Measurements from ENCODE around the gene MYO1H.

The MYO1H gene

GRCh38 chr12:109352184-109352583 lies 4.5 kb downstream of the MYO1H start:
- Histone ChIP-seq H3K4me3 (ENCODE audit: low read depth, low read length) (no peak overlapping the region), H3K27ac (no peak overlapping the region), H3K36me3 (replicated peaks) (no peaks in the 10 kb centered on the region), H3K27me3 (replicated peaks) (no peaks in the 10 kb centered on the region)
- TF ChIP-seq, protein P1, sequence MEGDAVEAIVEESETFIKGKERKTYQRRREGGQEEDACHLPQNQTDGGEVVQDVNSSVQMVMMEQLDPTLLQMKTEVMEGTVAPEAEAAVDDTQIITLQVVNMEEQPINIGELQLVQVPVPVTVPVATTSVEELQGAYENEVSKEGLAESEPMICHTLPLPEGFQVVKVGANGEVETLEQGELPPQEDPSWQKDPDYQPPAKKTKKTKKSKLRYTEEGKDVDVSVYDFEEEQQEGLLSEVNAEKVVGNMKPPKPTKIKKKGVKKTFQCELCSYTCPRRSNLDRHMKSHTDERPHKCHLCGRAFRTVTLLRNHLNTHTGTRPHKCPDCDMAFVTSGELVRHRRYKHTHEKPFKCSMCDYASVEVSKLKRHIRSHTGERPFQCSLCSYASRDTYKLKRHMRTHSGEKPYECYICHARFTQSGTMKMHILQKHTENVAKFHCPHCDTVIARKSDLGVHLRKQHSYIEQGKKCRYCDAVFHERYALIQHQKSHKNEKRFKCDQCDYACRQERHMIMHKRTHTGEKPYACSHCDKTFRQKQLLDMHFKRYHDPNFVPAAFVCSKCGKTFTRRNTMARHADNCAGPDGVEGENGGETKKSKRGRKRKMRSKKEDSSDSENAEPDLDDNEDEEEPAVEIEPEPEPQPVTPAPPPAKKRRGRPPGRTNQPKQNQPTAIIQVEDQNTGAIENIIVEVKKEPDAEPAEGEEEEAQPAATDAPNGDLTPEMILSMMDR (IDR thresholded peaks at IDR 0.05; ENCODE audit: low read depth, low read length, missing control alignments): no peak
- in situ Hi-C loops (cut with HindIII; ENCODE audit: low pct_ligation_motif_present, low sequenced_read_pairs): no loop called here
- DNase-seq: no peak

DNA sequence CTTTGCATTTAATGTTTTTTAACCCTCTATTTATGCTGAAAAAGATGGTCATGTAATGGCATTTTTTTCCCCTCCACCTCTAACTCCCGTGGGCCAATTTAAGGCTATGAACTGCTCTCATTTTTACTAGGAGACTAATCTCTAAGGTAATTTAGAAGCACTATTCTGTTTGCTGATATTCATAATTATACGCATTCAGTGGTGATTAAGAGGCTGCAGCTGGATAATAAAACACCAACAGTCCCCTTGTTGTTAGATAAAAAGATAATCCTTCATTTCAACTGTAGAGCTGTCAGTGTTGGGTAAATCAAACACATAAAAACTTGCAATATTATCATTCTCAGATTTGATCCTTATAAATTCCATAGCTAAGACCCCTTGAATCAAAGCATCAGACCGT lies 8.9 kb downstream of the MYO1H start:
- DNase-seq: no peak
- TF ChIP-seq, protein P1 (IDR thresholded peaks at IDR 0.05; ENCODE audit: low read depth, low read length, missing control alignments): no peak
- in situ Hi-C loops (cut with HindIII; ENCODE audit: low pct_ligation_motif_present, low sequenced_read_pairs): no loop called here
- no peaks in the 10 kb centered on the region for H3K27me3 ChIP-seq (replicated peaks)
- H3K27ac ChIP-seq: no peak overlapping the region
- H3K4me3 ChIP-seq (ENCODE audit: low read depth, low read length): no peak overlapping the region
- no peaks in the 10 kb centered on the region for H3K36me3 ChIP-seq (replicated peaks)

GRCh38 chr12:109357032-109357431 lies 9.3 kb downstream of the MYO1H start:
- in situ Hi-C loops (cut with HindIII; ENCODE audit: low pct_ligation_motif_present, low sequenced_read_pairs): no loop called here
- TF ChIP-seq, protein P1 (IDR thresholded peaks at IDR 0.05; ENCODE audit: low read depth, low read length, missing control alignments): no peak
- Histone ChIP-seq H3K4me3 (ENCODE audit: low read depth, low read length) (no peak overlapping the region), H3K27ac (no peak overlapping the region), H3K27me3 (replicated peaks) (no peaks in the 10 kb centered on the region), H3K36me3 (replicated peaks) (no peaks in the 10 kb centered on the region)
- no peak for DNase-seq

DNA sequence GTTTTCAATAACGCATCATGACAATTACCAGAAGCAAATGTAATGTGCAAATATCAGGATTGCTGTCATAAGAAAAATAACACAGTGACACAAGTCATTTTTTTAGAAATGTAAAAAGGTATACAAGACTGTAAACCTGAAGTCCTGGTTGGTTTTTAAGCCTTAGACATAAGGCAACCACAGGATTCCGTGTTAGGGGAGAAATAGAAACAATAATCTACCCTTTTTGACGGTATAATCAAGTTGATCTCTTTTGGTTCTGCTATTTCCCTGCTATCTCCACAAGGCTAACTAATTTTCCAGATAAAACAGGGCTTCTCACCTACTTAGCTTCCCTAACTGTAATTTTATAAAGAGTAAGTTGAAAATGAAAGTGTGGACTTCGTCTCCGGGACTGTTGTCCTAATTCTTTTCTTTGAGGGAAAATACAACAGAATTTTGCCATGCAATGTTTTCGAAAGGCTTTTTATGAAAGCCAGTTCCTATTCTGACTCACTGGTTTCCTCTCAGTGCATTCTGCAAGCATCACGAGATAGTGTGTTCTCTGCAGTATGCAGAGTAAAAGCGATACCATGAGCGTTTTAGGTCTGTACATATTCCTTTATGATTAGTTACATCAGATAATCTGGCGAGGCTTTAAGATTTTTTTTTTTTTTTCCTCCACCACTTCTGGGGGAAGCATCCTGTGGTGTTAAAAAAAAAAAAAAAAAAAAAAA lies 10.6 kb downstream of the MYO1H start:
- no peak overlapping the region for H3K27ac ChIP-seq
- TF ChIP-seq, protein P1 (IDR thresholded peaks at IDR 0.05; ENCODE audit: low read depth, low read length, missing control alignments): no peak
- H3K4me3 ChIP-seq (ENCODE audit: low read depth, low read length): no peak overlapping the region
- no peaks in the 10 kb centered on the region for H3K36me3 ChIP-seq (replicated peaks)
- H3K27me3 ChIP-seq (replicated peaks): no peaks in the 10 kb centered on the region
- DNase-seq: no peak
- in situ Hi-C loops (cut with HindIII; ENCODE audit: low pct_ligation_motif_present, low sequenced_read_pairs): no loop called here

- Histone ChIP-seq H3K4me3 (ENCODE audit: low read depth, low read length) (no peak overlapping the region), H3K27me3 (replicated peaks) (no peaks in the 10 kb centered on the region), H3K36me3 (replicated peaks) (no peaks in the 10 kb centered on the region), H3K27ac (no peak overlapping the region)
- in situ Hi-C loops (cut with HindIII; ENCODE audit: low pct_ligation_motif_present, low sequenced_read_pairs): no loop called here
- no peak for DNase-seq
- TF ChIP-seq, protein P1 (IDR thresholded peaks at IDR 0.05; ENCODE audit: low read depth, low read length, missing control alignments): no peak
These were observed 11.5 kb downstream of the MYO1H start for GRCh38 chr12:109359131-109359690.
